Prostate gland (tissue), 2 donors: ENCODE measurements around the gene FNDC3B. TPM values are rescaled to one million over a fixed set of nuclear protein-coding genes. Genes with fewer than 3 reads are reported as not detected.
A peak's percentile ranks its signal among the peaks of the same experiment; 100 is the strongest.

ENCODE experiments used
- DNase-seq: peaks from one replicate; pipeline ENCODE4 v3.0.0-alpha.2; 2019; ENCODE audit warnings: low spot score
- H3K27ac ChIP-seq, 2 donors: fragments of 200-600 bp; sonication (generic); 2 replicates each; pipeline ENCODE4 v1.5.1; 2017 to 2019
- H3K27me3 ChIP-seq: fragments of 200-600 bp; sonication (generic); replicated peaks from 2 replicates; pipeline ENCODE4 v1.5.1; 2019; ENCODE audit not compliant: insufficient read depth
- H3K36me3 ChIP-seq, 2 donors: fragments of 200-600 bp; sonication (generic); 1 replicate in 1 of 2; 2 replicates in 1 of 2; pipeline versions ENCODE4 v1.5.1 to v1.8.1; 2017 to 2019
- H3K4me1 ChIP-seq: fragments of 200-600 bp; sonication (generic); replicated peaks from 2 replicates; pipeline ENCODE4 v1.5.1; 2019
- H3K4me3 ChIP-seq, 2 donors: fragments of 200-600 bp; sonication (generic); 2 replicates each; pipeline ENCODE4 v1.5.1; 2017 to 2019
- H3K9me3 ChIP-seq: fragments of 200-600 bp; sonication (generic); 2 replicates; pipeline ENCODE4 v1.5.1; 2017
- CTCF ChIP-seq, 4 experiments: fragments of 200-600 bp in 2 of 4; fragments of 450-650 bp in 2 of 4; sonication (generic) in 2 of 4; IDR thresholded peaks; 1 replicate in 3 of 4; 2 replicates in 1 of 4; pipeline ENCODE4 v1.5.1; 2016 to 2019; ENCODE audit warnings: antibody characterized with exemption in 4 of 4, mild to moderate bottlenecking in 2 of 4, moderate library complexity in 2 of 4
- POLR2A ChIP-seq: fragments of 450-650 bp; IDR thresholded peaks from one replicate; pipeline ENCODE4 v1.6.1; 2016; ENCODE audit warnings: antibody characterized with exemption, mild to moderate bottlenecking
- POLR2AphosphoS5 ChIP-seq: sonication (generic); formaldehyde crosslinking; IDR thresholded peaks from one replicate; pipeline ENCODE4 v1.6.1; 2017; ENCODE audit warnings: antibody characterized with exemption
- WGBS: methylation state at CpG from one replicate; pipeline ENCODE4 v1.1.5; 2018; 5-methylcytosine and 5-hydroxymethylcytosine counted together
- intact Hi-C: fragments of 100-400 bp; cut with DNase I; formaldehyde crosslinking; loops from one replicate; pipeline ENCODE4 v1.14.2; 2022
- total RNA-seq, 2 donors: library from RNA; depleted of rRNA; stranded (reverse); fragments of >200 nt; gene quantifications; one replicate each; pipeline ENCODE4 v1.1.0, GENCODE V29; 2016

FNDC3B gene
- total RNA-seq, 2 donors from 2014 or later = 35.9 to 62.4 TPM

- Histone ChIP-seq H3K36me3 (no peaks in the 10 kb centered on the region), H3K27ac (no peak overlapping the region), H3K27me3 (no peaks in the 10 kb centered on the region), H3K9me3 (no peaks in the 10 kb centered on the region), H3K4me3 (no peak overlapping the region), H3K4me1 (peaks cover 13% of the 10 kb centered on the region)
- 62% methylated on average over 1 of the region's 1 CpG for WGBS
- no peak for DNase-seq
- intact Hi-C loops = loop anchor here (5.0 kb wide), 1 partner anchor 67 kb away; no protein-coding TSS in a partner anchor
- peak; percentile 14 for TF ChIP-seq POLR2AphosphoS5
- TF ChIP-seq POLR2A = no peak
Observed at GRCh38 chr3:172135185-172135584, 95.8 kb downstream of the FNDC3B start.

- Histone ChIP-seq H3K27ac (no peak overlapping the region), H3K36me3 (no peaks in the 10 kb centered on the region), H3K4me1 (peaks cover 13% of the 10 kb centered on the region), H3K9me3 (no peaks in the 10 kb centered on the region), H3K4me3 (no peak overlapping the region), H3K27me3 (no peaks in the 10 kb centered on the region)
- no peak for TF ChIP-seq POLR2A
- no peak for TF ChIP-seq CTCF (IDR thresholded peaks at IDR 0.05)
- TF ChIP-seq POLR2AphosphoS5 = no peak
- WGBS = 72% methylated on average over 2 of the region's 2 CpGs
- intact Hi-C loops = loop anchor here (5.0 kb wide), 1 partner anchor 66 kb away; no protein-coding TSS in a partner anchor
- no peak for DNase-seq
Observed at GRCh38 chr3:172135820-172136219, 96.4 kb downstream of the FNDC3B start.

- intact Hi-C loops = loop anchor here (5.0 kb wide), 1 partner anchor 66 kb away; no protein-coding TSS in a partner anchor
- WGBS = 87% methylated on average over 1 of the region's 1 CpG
- Histone ChIP-seq H3K27me3 (no peaks in the 10 kb centered on the region), H3K4me3 (no peak overlapping the region), H3K27ac (no peak overlapping the region), H3K9me3 (no peaks in the 10 kb centered on the region), H3K36me3 (no peaks in the 10 kb centered on the region), H3K4me1 (peaks cover 13% of the 10 kb centered on the region)
- no peak for TF ChIP-seq CTCF (IDR thresholded peaks at IDR 0.05)
- no peak for TF ChIP-seq POLR2A
- no peak for TF ChIP-seq POLR2AphosphoS5
- no peak for DNase-seq
Observed at GRCh38 chr3:172136330-172136729, 97.0 kb downstream of the FNDC3B start.

DNA sequence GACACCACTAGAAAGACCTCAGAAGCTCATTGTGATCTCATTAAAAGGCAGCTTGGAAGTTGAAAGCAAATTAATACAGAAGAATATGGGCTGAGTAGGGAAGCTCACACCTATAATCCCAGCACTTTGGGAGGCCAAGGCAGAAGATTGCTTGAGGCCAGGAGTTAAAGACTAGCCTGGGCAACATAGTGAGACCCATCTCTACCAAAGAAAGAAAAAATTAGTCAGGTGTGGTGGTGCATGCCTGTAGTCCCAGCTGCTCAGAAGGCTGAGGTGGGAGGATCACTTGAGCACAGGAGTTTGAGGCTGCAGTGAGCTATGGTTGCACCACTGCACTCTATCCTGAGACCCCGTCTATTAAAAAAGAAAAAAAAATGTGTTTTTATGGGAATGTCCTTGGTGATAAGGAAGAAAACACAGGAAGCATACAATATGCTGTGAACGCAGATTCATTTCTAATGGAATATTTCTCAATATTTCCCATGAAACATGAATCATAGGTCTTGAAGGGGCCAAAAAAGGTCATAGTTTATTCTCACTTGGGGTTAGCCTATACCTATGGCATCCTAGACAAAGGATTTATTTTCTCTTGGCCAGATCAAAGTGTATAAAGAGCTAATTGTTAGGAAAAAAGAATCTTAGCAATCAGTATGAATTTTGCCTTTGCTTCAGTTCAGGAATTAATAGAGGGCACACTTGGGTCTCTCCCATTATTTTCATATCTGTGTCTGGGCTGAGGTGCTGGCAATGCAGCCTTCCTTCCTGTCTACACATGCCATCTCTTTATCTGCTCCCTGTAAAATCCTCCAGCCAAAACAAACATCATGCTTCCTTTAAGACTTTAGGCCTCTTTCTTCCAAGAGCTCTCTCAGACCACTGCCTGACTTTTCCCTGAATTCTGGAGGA is 98.2 kb downstream of the FNDC3B start:
- Histone ChIP-seq H3K27ac (peak overlapping the region; percentile 20 to 51), H3K4me1 (peaks cover 13% of the 10 kb centered on the region), H3K9me3 (no peaks in the 10 kb centered on the region), H3K4me3 (no peak overlapping the region), H3K36me3 (no peaks in the 10 kb centered on the region), H3K27me3 (no peaks in the 10 kb centered on the region)
- DNase-seq = peak; percentile 77
- no peak for TF ChIP-seq CTCF (IDR thresholded peaks at IDR 0.05)
- TF ChIP-seq POLR2A = no peak
- peak; percentile 79 for TF ChIP-seq POLR2AphosphoS5
- intact Hi-C loops = loop anchor here (5.0 kb wide), 1 partner anchor 65 kb away; no protein-coding TSS in a partner anchor
- WGBS = 41% methylated on average over 2 of the region's 2 CpGs

GRCh38 chr3:172138193-172138537 is 98.8 kb downstream of the FNDC3B start:
- Histone ChIP-seq H3K27me3 (no peaks in the 10 kb centered on the region), H3K27ac (peak overlapping the region; percentile 20 to 51), H3K36me3 (no peaks in the 10 kb centered on the region), H3K4me1 (peaks cover 13% of the 10 kb centered on the region), H3K9me3 (no peaks in the 10 kb centered on the region), H3K4me3 (no peak overlapping the region)
- 43% methylated on average over 3 of the region's 3 CpGs for WGBS
- intact Hi-C loops = loop anchor here (5.0 kb wide), 1 partner anchor 64 kb away; no protein-coding TSS in a partner anchor
- no peak for DNase-seq
- TF ChIP-seq POLR2A = no peak
- no peak for TF ChIP-seq CTCF (IDR thresholded peaks at IDR 0.05)
- no peak for TF ChIP-seq POLR2AphosphoS5
